ENCODE measurements around the gene BTF3. TPM values are rescaled to one million over a fixed set of nuclear protein-coding genes. Genes with fewer than 3 reads are reported as not detected.

The BTF3 gene
- total RNA-seq, 3 donors from 2014 or later = 460 to 520 (median 486) TPM

GRCh38 chr5:73539730-73540129 is 41.5 kb downstream of the BTF3 start:
- H3K4me3 ChIP-seq = no peak overlapping the region
- no peak for ATAC-seq
- intact Hi-C loops (cut with DNase I, micrococcal nuclease) = no loop called here
- H3K36me3 ChIP-seq (ENCODE audit: low read depth) = no peaks in the 10 kb centered on the region
- peaks cover 2% of the 10 kb centered on the region for H3K4me1 ChIP-seq (ENCODE audit: low read depth)
- no peak for TF ChIP-seq CTCF (IDR thresholded peaks at IDR 0.05)
- DNase-seq = no peak
- no peaks in the 10 kb centered on the region for H3K9me3 ChIP-seq

GRCh38 chr5:73540192-73540591 is 42.0 kb downstream of the BTF3 start:
- Histone ChIP-seq H3K4me1 (ENCODE audit: low read depth) (peaks cover 6% of the 10 kb centered on the region), H3K9me3 (no peaks in the 10 kb centered on the region), H3K4me3 (no peak overlapping the region), H3K36me3 (ENCODE audit: low read depth) (no peaks in the 10 kb centered on the region)
- TF ChIP-seq CTCF (IDR thresholded peaks at IDR 0.05) = no peak
- intact Hi-C loops (cut with DNase I, micrococcal nuclease) = no loop called here
- ATAC-seq (peak; percentile 7), DNase-seq (no peak)

GRCh38 chr5:73542020-73542419 is 43.8 kb downstream of the BTF3 start:
- DNase-seq (no peak), ATAC-seq (peak; percentile 30)
- intact Hi-C loops (cut with DNase I, micrococcal nuclease) = no loop called here
- H3K9me3 ChIP-seq = no peaks in the 10 kb centered on the region
- no peak overlapping the region for H3K4me3 ChIP-seq
- H3K4me1 ChIP-seq (ENCODE audit: low read depth) = peaks cover 3% of the 10 kb centered on the region
- no peaks in the 10 kb centered on the region for H3K36me3 ChIP-seq (ENCODE audit: low read depth)
- TF ChIP-seq CTCF (IDR thresholded peaks at IDR 0.05) = no peak

GRCh38 chr5:73544429-73545402 is 46.5 kb downstream of the BTF3 start:
- no peak for TF ChIP-seq CTCF (IDR thresholded peaks at IDR 0.05)
- H3K4me1 ChIP-seq (ENCODE audit: low read depth) = peaks cover 3% of the 10 kb centered on the region
- H3K9me3 ChIP-seq = no peaks in the 10 kb centered on the region
- no peaks in the 10 kb centered on the region for H3K36me3 ChIP-seq (ENCODE audit: low read depth)
- intact Hi-C loops (cut with DNase I, micrococcal nuclease) = no loop called here
- peak; percentile 92 for ATAC-seq
- no peak overlapping the region for H3K4me3 ChIP-seq
- peak; percentile 81 to 93 (median 82) for DNase-seq

- H3K4me3 ChIP-seq = no peak overlapping the region
- H3K9me3 ChIP-seq = no peaks in the 10 kb centered on the region
- ATAC-seq = no peak
- peaks cover 3% of the 10 kb centered on the region for H3K4me1 ChIP-seq (ENCODE audit: low read depth)
- intact Hi-C loops (cut with DNase I, micrococcal nuclease) = no loop called here
- no peak for TF ChIP-seq CTCF (IDR thresholded peaks at IDR 0.05)
- no peaks in the 10 kb centered on the region for H3K36me3 ChIP-seq (ENCODE audit: low read depth)
- no peak for DNase-seq
Observed at GRCh38 chr5:73545403-73545779, 47.1 kb downstream of the BTF3 start.
